Suprapubic skin (tissue), 4 donors: ENCODE measurements around the gene AJAP1. TPM values are rescaled to one million over a fixed set of nuclear protein-coding genes. Genes with fewer than 3 reads are reported as not detected.

Source experiments
- DNase-seq, 2 donors: peaks; one replicate each; pipeline ENCODE4 v3.0.0-alpha.2; 2019; ENCODE audit warnings: low spot score in 2 of 2
- H3K27ac ChIP-seq: fragments of 200-600 bp; sonication (generic); one replicate; pipeline ENCODE4 v1.5.1; 2019
- H3K27me3 ChIP-seq: fragments of 200-600 bp; sonication (generic); one replicate; pipeline ENCODE4 v1.5.1; 2019
- H3K36me3 ChIP-seq: fragments of 200-600 bp; sonication (generic); one replicate; pipeline ENCODE4 v1.5.1; 2019
- H3K4me1 ChIP-seq: fragments of 200-600 bp; sonication (generic); one replicate; pipeline ENCODE4 v1.5.1; 2019
- H3K4me3 ChIP-seq: fragments of 200-600 bp; sonication (generic); one replicate; pipeline ENCODE4 v1.5.1; 2019; ENCODE audit warnings: mild to moderate bottlenecking
- H3K9me3 ChIP-seq: fragments of 200-600 bp; sonication (generic); one replicate; pipeline ENCODE4 v1.5.1; 2019
- CTCF ChIP-seq, 2 donors: fragments of 200-600 bp in 1 of 2; fragments of 450-650 bp in 1 of 2; sonication (generic) in 1 of 2; IDR thresholded peaks; one replicate each; pipeline ENCODE4 v1.5.1; 2016 to 2019; ENCODE audit warnings: antibody characterized with exemption in 2 of 2, mild to moderate bottlenecking in 1 of 2, moderate library complexity in 1 of 2
- EP300 ChIP-seq: sonication (generic); formaldehyde crosslinking; IDR thresholded peaks from one replicate; pipeline ENCODE4 v1.6.1; 2017; ENCODE audit warnings: antibody characterized with exemption
- POLR2A ChIP-seq, 2 donors: fragments of 450-650 bp; IDR thresholded peaks; one replicate each; pipeline ENCODE4 v1.6.1; 2017; ENCODE audit warnings: antibody characterized with exemption in 2 of 2, mild to moderate bottlenecking in 2 of 2, moderate library complexity in 2 of 2
- POLR2AphosphoS5 ChIP-seq, 3 donors: sonication (generic); formaldehyde crosslinking; IDR thresholded peaks; one replicate each; pipeline ENCODE4 v1.6.1; 2017; ENCODE audit warnings: antibody characterized with exemption in 3 of 3
- WGBS: methylation state at CpG from one replicate; pipeline ENCODE4 v1.1.5; 2018; 5-methylcytosine and 5-hydroxymethylcytosine counted together
- total RNA-seq, 4 donors: library from RNA; depleted of rRNA; stranded (reverse); fragments of >200 nt; gene quantifications; one replicate each; pipeline ENCODE4 v1.1.0, GENCODE V29; 2016

AJAP1 gene
- total RNA-seq, 4 donors from 2014 or later = 0.11 to 2.3 (median 0.80) TPM

DNA sequence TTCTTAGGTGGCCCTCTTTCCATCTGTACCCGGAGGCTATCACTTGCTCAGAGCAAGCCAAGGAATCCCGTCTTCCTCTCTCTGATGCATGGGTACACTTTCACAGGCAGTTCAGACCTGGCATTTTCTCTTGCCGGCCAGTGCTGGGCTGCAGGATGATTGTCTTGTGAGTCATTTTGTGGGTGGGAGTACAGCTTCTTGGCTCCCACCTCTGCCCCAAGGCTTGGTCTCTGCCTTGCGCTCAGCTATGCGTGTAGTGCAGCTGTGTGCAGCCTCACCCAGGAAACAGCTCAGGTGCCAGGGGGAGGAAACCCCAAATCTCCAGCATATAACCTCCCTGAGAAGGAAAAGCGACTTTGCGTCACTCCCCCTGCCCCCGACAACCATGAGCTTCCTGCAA is 3.9 kb upstream of the AJAP1 start:
- H3K27me3 ChIP-seq = peaks cover 51% of the 10 kb centered on the region
- DNase-seq = no peak
- TF ChIP-seq CTCF (IDR thresholded peaks at IDR 0.05) (no peak), EP300 (no peak), POLR2AphosphoS5 (IDR thresholded peaks at IDR 0.05) (no peak), POLR2A (IDR thresholded peaks at IDR 0.05) (no peak)
- H3K27ac ChIP-seq = no peak overlapping the region
- H3K9me3 ChIP-seq = no peaks in the 10 kb centered on the region
- H3K4me3 ChIP-seq = no peak overlapping the region
- no peaks in the 10 kb centered on the region for H3K36me3 ChIP-seq
- 38% methylated on average over 7 of the region's 8 CpGs for WGBS
- H3K4me1 ChIP-seq = peaks cover 16% of the 10 kb centered on the region

DNA sequence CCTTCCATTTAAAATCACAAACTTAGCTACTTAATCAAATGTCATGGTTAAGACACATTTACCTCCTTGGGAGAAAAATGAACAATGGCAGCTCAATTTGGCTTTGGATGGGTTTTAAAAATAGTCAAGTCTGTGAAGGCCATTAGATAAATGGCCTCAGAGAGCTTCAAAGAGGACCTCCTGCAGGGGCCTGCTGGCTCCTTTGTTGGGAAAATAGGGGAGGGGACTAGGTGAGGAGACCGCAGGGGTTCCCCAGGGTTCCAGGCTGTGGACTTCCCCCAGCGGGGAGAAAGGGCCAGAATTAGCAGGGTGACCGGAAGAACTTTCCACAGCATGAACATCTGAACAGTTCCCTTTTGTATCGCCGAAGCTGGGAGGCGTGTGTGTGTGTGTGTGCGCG is 3.4 kb upstream of the AJAP1 start:
- peaks cover 56% of the 10 kb centered on the region for H3K27me3 ChIP-seq
- no peak for DNase-seq
- TF ChIP-seq POLR2AphosphoS5 (IDR thresholded peaks at IDR 0.05) (no peak), POLR2A (IDR thresholded peaks at IDR 0.05) (no peak), CTCF (IDR thresholded peaks at IDR 0.05) (no peak), EP300 (no peak)
- peaks cover 20% of the 10 kb centered on the region for H3K4me1 ChIP-seq
- no peaks in the 10 kb centered on the region for H3K9me3 ChIP-seq
- H3K4me3 ChIP-seq = no peak overlapping the region
- H3K27ac ChIP-seq = no peak overlapping the region
- WGBS = 86% methylated on average over 8 of the region's 8 CpGs
- no peaks in the 10 kb centered on the region for H3K36me3 ChIP-seq

DNA sequence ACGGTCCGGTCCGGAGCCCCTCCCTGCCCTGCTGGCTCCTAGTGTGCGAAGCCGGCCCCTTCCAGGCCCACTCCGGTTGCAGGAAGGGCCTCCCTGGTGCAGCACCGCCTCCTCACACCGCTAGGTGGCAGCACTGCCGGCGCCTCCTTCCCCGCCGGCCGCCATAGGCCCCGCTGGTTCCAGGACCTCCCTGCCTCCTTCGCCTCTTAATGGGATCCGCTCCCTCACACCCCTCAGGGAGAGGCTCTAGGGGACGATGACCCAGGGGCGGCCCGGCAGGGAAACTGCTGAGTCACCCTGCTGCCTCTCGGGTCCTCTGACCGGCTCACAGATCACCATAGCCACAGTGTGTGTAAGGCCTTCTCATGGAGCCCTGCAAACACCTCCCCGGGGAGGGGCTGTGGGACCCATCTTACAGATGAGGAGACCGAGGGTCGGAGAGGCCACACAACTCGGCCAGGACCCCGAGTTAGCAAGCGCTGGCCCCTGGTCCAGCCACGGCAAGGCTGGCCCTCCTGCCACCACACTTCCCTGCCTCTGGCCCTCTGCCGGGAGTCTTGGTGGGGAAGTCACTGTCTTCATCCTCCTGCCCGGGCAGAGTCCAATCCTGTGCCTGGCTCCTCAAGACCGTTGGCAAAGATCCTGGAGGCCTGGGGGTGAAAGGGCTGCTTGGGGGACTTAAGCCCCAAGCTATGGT is 1.6 kb upstream of the AJAP1 start:
- no peak for DNase-seq
- WGBS = 29% methylated on average over 7 of the region's 31 CpGs
- TF ChIP-seq EP300 = no peak
- peak; percentile 39 to 98 for TF ChIP-seq CTCF (IDR thresholded peaks at IDR 0.05)
- peaks cover 27% of the 10 kb centered on the region for H3K4me1 ChIP-seq
- H3K36me3 ChIP-seq = no peaks in the 10 kb centered on the region
- H3K27ac ChIP-seq = no peak overlapping the region
- H3K4me3 ChIP-seq = no peak overlapping the region
- peaks cover 74% of the 10 kb centered on the region for H3K27me3 ChIP-seq
- no peaks in the 10 kb centered on the region for H3K9me3 ChIP-seq

DNA sequence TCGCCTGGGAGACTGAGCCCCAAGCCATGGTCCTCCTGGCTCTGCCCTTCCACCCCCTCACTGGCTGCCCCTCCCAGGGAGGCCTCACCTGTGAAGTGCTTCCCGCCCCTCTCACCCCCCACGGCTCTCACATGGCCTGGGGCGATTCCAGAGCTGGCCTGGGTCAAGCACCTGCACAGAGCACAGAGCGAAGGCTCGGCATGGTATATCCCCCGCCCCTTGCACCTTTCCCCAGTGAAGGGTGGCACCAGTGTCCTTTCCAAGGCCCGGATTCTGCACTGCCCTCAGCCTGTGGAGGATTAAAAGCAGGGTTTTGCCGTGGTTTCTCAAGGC is 1.1 kb upstream of the AJAP1 start:
- Histone ChIP-seq H3K27ac (no peak overlapping the region), H3K27me3 (peaks cover 79% of the 10 kb centered on the region), H3K36me3 (no peaks in the 10 kb centered on the region), H3K4me1 (peaks cover 27% of the 10 kb centered on the region), H3K9me3 (no peaks in the 10 kb centered on the region), H3K4me3 (no peak overlapping the region)
- no peak for DNase-seq
- WGBS = 46% methylated on average over 8 of the region's 9 CpGs
- TF ChIP-seq POLR2AphosphoS5 (IDR thresholded peaks at IDR 0.05) (no peak), POLR2A (IDR thresholded peaks at IDR 0.05) (no peak), EP300 (no peak), CTCF (IDR thresholded peaks at IDR 0.05) (no peak)

- no CpG with 5 or more reads among the region's 142 CpGs for whole genome bisulfite sequencing
- Histone ChIP-seq H3K4me1 (peaks cover 31% of the 10 kb centered on the region), H3K27ac (no peak overlapping the region), H3K9me3 (no peaks in the 10 kb centered on the region), H3K36me3 (no peaks in the 10 kb centered on the region), H3K27me3 (peaks cover 92% of the 10 kb centered on the region), H3K4me3 (peak overlapping the region; percentile 53)
- TF ChIP-seq CTCF (IDR thresholded peaks at IDR 0.05) (no peak), POLR2AphosphoS5 (IDR thresholded peaks at IDR 0.05) (no peak), POLR2A (IDR thresholded peaks at IDR 0.05) (no peak), EP300 (no peak)
- no peak for DNase-seq
Observed at GRCh38 chr1:4654764-4655673, 610 bp downstream of the AJAP1 start.
